Activated naive CD4-positive, alpha-beta T cell treated with anti-CD3 and anti-CD28 coated beads, Interleukin-2, amount 10 ng/mL, durations not matched to agents 7 days and 5 days (primary cell): Measurements from ENCODE around the gene PHF19.

Experiments used
- CTCF ChIA-PET: fragments of 350-600 bp; sonication (Branson Sonifier 250); formaldehyde crosslinking; loops from one replicate; lab custom pipeline; 2021; ENCODE audit warnings: antibody characterized with exemption; lab: Charles Lee
- DNase-seq: peaks from one replicate; pipeline ENCODE4 v3.0.0-alpha.2; 2020
- H3K27ac Mint-ChIP-seq: one replicate; pipeline ENCODE4 v1.8.0; 2021; ENCODE audit warnings: mild to moderate bottlenecking, moderate library complexity, mixed read lengths
- H3K27me3 Mint-ChIP-seq: one replicate; pipeline ENCODE4 v1.8.0; 2021; ENCODE audit warnings: mild to moderate bottlenecking, mixed read lengths
- H3K36me3 Mint-ChIP-seq: one replicate; pipeline ENCODE4 v1.8.0; 2021; ENCODE audit warnings: mixed read lengths
- H3K4me1 Mint-ChIP-seq: one replicate; pipeline ENCODE4 v1.8.0; 2021; ENCODE audit warnings: mixed read lengths
- H3K4me3 Mint-ChIP-seq: one replicate; pipeline ENCODE4 v1.8.0; 2021; ENCODE audit warnings: mild to moderate bottlenecking, moderate library complexity, mixed read lengths
- H3K9me3 Mint-ChIP-seq: one replicate; pipeline ENCODE4 v1.8.0; 2021; ENCODE audit warnings: mixed read lengths

The PHF19 gene

DNA sequence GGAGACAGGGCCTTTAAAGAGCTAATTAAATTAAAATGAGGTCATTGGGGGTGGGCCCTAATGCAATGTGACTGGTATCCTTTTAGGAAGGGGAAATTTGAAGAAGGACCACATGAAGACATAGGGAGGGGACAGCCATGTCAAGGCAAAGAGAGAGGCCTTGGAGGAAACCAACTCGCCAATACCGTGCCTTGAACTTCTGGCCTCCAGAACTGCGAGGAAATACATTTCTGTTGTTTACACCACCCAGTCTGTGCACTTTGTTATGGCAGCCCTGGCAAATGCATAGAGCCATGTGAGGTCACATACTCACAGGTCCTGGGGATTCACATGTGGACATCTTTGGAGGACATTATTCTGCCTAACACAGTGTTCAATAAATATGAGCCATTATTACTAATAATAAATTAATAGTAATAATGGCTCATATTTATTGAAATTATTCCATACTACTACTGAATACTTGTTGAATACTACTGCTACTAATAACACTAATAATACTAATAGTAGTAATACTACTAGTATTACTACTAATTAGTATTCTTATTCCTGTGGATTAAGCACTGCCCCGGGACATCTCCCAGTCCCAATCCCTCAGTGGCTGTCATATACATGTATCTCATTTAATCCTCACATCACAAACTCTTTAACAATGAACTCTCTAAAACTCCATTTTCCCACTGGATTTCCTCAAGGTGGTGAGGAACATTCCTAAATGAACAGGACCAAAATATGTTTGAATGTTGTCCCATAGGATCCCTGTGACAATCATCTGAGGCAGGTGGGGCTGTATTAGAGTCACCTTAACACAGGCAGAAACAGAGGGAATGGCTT is 41.2 kb upstream of the PHF19 start:
- no peak overlapping the region for H3K4me3 Mint-ChIP-seq
- no peak for DNase-seq
- peaks cover 7% of the 10 kb centered on the region for H3K9me3 Mint-ChIP-seq
- H3K27me3 Mint-ChIP-seq, result no peaks in the 10 kb centered on the region
- peaks cover 88% of the 10 kb centered on the region for H3K36me3 Mint-ChIP-seq
- peak overlapping the region; percentile 80 for H3K27ac Mint-ChIP-seq
- CTCF ChIA-PET, result interaction anchor here (1.6 kb wide), 2 partner anchors 13 to 26 kb away, joined by 4 to 5 read pairs; no protein-coding TSS in a partner anchor
- peaks cover 85% of the 10 kb centered on the region for H3K4me1 Mint-ChIP-seq

GRCh38 chr9:120916991-120917880 is 40.2 kb upstream of the PHF19 start:
- peaks cover 88% of the 10 kb centered on the region for H3K36me3 Mint-ChIP-seq
- CTCF ChIA-PET, result interaction anchor here (1.2 to 2.2 kb wide), 6 partner anchors 9 to 48 kb away, joined by 3 to 18 read pairs (median 5); partner anchors contain the start of gene TRAF1
- peak overlapping the region; percentile 91 for H3K27ac Mint-ChIP-seq
- H3K9me3 Mint-ChIP-seq, result peaks cover 7% of the 10 kb centered on the region
- H3K27me3 Mint-ChIP-seq, result no peaks in the 10 kb centered on the region
- no peak for DNase-seq
- H3K4me3 Mint-ChIP-seq, result peak overlapping the region; percentile 40
- peaks cover 83% of the 10 kb centered on the region for H3K4me1 Mint-ChIP-seq

DNA sequence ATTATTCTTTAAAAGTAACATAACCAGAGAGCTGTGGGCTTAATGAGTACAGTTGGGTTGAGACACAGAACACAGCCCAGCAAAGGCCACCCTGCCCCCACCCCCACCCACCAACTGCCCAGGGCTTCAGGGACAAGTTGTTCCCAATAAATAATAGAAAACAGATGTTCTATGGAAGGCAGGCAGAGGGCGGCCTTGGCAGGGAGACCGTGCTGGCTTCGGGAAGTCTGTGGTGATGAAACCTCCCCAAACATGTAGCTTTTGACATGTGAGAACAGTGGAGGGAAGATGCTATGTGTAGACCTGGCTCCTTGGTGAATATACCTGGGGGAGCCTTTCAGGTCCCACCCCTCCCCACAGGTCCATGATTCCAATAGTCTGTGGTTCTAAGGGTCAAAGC is 39.6 kb upstream of the PHF19 start:
- Mint-ChIP-seq H3K9me3 (peaks cover 7% of the 10 kb centered on the region), H3K4me1 (peaks cover 83% of the 10 kb centered on the region), H3K36me3 (peaks cover 87% of the 10 kb centered on the region), H3K4me3 (peak overlapping the region; percentile 40), H3K27me3 (no peaks in the 10 kb centered on the region), H3K27ac (peak overlapping the region; percentile 91)
- CTCF ChIA-PET, result interaction anchor here (1.2 to 2.2 kb wide), 6 partner anchors 9 to 48 kb away, joined by 3 to 18 read pairs (median 5); partner anchors contain the start of gene TRAF1
- no peak for DNase-seq

DNA sequence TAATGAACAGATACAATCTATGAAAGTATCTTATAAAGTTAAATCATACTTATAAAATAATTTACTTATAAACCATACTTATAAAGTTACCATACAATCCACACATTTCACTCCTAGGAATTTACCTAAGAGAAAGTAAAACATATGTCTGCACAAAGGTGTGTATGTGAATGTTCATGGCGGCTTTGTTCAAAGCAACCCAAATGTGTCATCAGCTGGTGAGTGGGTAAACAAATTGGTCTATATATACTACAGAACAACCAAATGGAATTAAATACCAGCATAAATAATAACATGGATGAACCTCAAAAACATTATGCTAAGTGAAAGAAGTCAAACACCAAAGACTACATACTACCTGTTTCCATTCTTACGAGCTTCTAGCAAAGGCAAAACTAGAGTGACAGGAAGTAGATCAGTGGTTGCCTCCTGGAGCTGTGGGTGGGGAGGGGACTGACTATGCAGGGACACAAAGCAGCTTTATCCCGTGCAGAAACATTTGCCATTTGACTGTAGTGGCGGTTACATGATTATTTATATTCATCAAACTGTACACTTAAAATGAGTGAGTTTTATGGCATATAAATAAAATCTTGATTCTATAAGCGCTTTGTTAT is 39.0 kb upstream of the PHF19 start:
- H3K36me3 Mint-ChIP-seq, result peaks cover 87% of the 10 kb centered on the region
- peak; percentile 75 for DNase-seq
- H3K4me3 Mint-ChIP-seq, result peak overlapping the region; percentile 46
- H3K4me1 Mint-ChIP-seq, result peaks cover 83% of the 10 kb centered on the region
- peak overlapping the region; percentile 91 for H3K27ac Mint-ChIP-seq
- H3K9me3 Mint-ChIP-seq, result peaks cover 7% of the 10 kb centered on the region
- CTCF ChIA-PET, result interaction anchor here (0.8 to 2.2 kb wide), 7 partner anchors 10 to 47 kb away, joined by 3 to 18 read pairs (median 5); partner anchors contain the start of gene TRAF1
- no peaks in the 10 kb centered on the region for H3K27me3 Mint-ChIP-seq

GRCh38 chr9:120914953-120915352 is 38.0 kb upstream of the PHF19 start:
- Mint-ChIP-seq H3K27ac (no peak overlapping the region), H3K4me1 (peaks cover 83% of the 10 kb centered on the region), H3K4me3 (no peak overlapping the region)

DNA sequence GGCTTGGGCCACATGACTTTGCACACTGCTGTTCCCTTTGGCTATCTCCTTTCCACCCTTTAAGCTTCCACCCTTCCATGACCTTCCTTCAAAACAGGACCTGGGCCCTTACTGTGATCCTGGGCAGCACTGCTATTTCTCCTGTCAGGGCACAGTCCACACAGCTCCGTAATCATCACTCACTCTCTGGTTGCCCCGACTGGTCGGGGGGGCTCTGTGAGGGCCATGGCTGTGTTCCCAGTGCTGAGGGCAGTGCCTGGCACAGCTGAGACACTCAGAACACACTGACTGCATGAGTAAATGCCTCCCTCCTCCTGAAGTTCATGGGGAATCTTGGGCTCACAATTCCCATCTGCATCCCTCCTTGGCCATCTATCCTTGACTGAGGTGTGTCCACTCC is 37.4 kb upstream of the PHF19 start:
- H3K27ac Mint-ChIP-seq, result no peak overlapping the region
- DNase-seq, result no peak
- no peaks in the 10 kb centered on the region for H3K27me3 Mint-ChIP-seq
- H3K36me3 Mint-ChIP-seq, result peaks cover 88% of the 10 kb centered on the region
- H3K4me3 Mint-ChIP-seq, result no peak overlapping the region
- H3K9me3 Mint-ChIP-seq, result peaks cover 7% of the 10 kb centered on the region
- CTCF ChIA-PET, result no interaction called here
- peaks cover 83% of the 10 kb centered on the region for H3K4me1 Mint-ChIP-seq

More at GRCh38 chr9:120914953-120915352, 38.0 kb upstream of the PHF19 start:
- peaks cover 7% of the 10 kb centered on the region for H3K9me3 Mint-ChIP-seq
- no peaks in the 10 kb centered on the region for H3K27me3 Mint-ChIP-seq
- H3K36me3 Mint-ChIP-seq, result peaks cover 88% of the 10 kb centered on the region
- DNase-seq, result no peak
- CTCF ChIA-PET, result interaction anchor here (2.2 kb wide), 1 partner anchor 11 kb away, joined by 18 read pairs; the partner anchor contains the start of gene TRAF1

- CTCF ChIA-PET, result no interaction called here
- no peak overlapping the region for H3K4me3 Mint-ChIP-seq
- peak; percentile 63 for DNase-seq
- peak overlapping the region; percentile 64 for H3K27ac Mint-ChIP-seq
- H3K27me3 Mint-ChIP-seq, result no peaks in the 10 kb centered on the region
- peaks cover 7% of the 10 kb centered on the region for H3K9me3 Mint-ChIP-seq
- H3K4me1 Mint-ChIP-seq, result peaks cover 86% of the 10 kb centered on the region
- peaks cover 88% of the 10 kb centered on the region for H3K36me3 Mint-ChIP-seq
Measured at GRCh38 chr9:120913647-120914264, 36.8 kb upstream of the PHF19 start.

DNA sequence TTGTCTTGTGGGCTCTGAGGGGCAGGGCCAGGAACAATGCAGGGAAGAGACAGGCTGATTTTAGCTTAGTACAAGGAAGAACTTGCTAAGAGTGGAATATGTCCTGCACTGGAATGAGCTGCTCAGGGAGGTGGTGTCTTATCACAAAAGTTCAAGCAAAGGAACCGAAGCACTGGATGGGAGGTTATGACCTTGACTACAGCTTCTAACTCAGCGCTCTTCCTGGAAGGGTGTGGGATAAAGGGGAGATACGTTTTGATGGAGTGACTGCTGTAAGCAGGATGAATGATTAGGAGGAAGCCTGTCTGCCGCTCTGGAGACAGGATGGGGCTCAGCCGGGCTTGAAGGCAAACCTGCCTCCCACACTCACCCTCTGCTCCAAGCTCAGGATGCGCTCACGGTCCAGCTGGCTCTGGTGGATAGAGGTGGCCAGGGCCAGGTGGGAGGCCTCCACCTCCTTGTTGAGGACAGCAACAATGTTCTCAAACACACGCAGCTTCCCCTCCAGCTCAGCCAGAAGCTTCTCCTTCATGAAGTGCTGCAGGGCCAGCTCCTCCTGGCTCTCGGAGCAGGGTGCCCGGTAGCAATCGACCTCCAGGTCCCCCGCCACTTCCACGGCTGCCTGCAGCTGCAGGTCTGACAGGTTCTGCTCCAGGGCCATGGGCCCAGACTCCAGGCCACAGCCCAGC is 36.1 kb upstream of the PHF19 start:
- peaks cover 82% of the 10 kb centered on the region for H3K4me1 Mint-ChIP-seq
- H3K9me3 Mint-ChIP-seq, result peaks cover 7% of the 10 kb centered on the region
- CTCF ChIA-PET, result no interaction called here
- no peaks in the 10 kb centered on the region for H3K27me3 Mint-ChIP-seq
- peaks cover 86% of the 10 kb centered on the region for H3K36me3 Mint-ChIP-seq
- H3K4me3 Mint-ChIP-seq, result no peak overlapping the region
- peak overlapping the region; percentile 84 for H3K27ac Mint-ChIP-seq
- DNase-seq, result no peak

DNA sequence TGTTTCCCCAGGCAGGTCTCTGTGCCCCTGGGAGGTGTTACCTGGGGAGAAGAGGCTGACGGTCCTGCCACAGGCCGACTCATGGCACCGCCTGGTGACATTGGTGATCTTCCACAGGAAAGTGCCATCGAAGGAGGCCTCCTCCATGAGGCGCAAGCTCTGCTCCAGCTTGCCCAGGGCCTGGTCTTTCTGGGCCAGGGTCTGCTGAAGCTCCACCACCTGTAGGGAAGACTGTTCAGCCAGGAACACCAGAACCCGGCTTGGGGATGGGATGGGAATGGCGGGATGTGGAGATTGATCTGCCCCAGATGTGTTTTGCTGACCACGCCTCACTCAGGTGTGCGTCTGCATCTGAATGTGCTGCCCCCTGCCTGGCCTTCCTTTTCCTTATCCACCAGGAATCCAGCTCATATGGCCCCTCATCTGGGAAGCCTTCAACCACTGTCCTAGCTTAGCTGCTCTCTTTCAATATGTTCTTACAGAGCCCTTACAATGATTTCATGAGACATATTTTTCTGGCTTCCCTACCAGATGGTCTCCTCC is 34.4 kb upstream of the PHF19 start:
- CTCF ChIA-PET, result interaction anchor here (0.8 to 1.0 kb wide), 2 partner anchors 9 to 155 kb away, joined by 3 to 4 read pairs; no protein-coding TSS in a partner anchor
- peak overlapping the region; percentile 79 for H3K27ac Mint-ChIP-seq
- H3K27me3 Mint-ChIP-seq, result no peaks in the 10 kb centered on the region

GRCh38 chr9:120910643-120911042 is 33.7 kb upstream of the PHF19 start:
- peaks cover 89% of the 10 kb centered on the region for H3K36me3 Mint-ChIP-seq
- peaks cover 83% of the 10 kb centered on the region for H3K4me1 Mint-ChIP-seq

More for the DNA sequence above, 34.4 kb upstream of the PHF19 start:
- no peak for DNase-seq
- Mint-ChIP-seq H3K9me3 (no peaks in the 10 kb centered on the region), H3K4me1 (peaks cover 81% of the 10 kb centered on the region), H3K36me3 (peaks cover 87% of the 10 kb centered on the region), H3K4me3 (no peak overlapping the region)

DNA sequence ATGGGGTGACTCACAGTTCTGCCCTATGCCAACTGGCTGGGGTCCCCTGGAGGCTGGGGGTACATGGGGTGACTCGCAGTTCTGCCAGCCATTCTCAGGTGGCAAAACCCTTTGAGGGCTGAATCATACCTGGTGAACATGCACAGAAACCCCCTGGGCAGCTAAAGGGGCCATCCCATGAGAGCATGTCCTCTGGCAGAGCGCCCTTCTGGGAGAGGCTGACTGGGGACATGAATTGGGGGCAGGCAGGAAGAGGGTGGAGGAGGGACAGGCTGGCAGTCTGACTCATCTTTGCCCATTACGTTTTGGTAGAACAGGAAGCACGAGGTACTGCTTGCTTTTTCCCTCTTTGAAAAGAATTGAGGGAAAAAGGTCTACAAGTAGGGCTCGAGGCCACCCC is 32.9 kb upstream of the PHF19 start:
- peak overlapping the region; percentile 79 for H3K27ac Mint-ChIP-seq
- peaks cover 83% of the 10 kb centered on the region for H3K4me1 Mint-ChIP-seq
- CTCF ChIA-PET, result interaction anchor here (1.0 kb wide), 1 partner anchor 13 kb away, joined by 3 read pairs; no protein-coding TSS in a partner anchor
- H3K9me3 Mint-ChIP-seq, result no peaks in the 10 kb centered on the region
- no peaks in the 10 kb centered on the region for H3K27me3 Mint-ChIP-seq
- peaks cover 93% of the 10 kb centered on the region for H3K36me3 Mint-ChIP-seq
- peak; percentile 50 for DNase-seq
- H3K4me3 Mint-ChIP-seq, result no peak overlapping the region

More at GRCh38 chr9:120910643-120911042, 33.7 kb upstream of the PHF19 start:
- DNase-seq, result no peak
- H3K4me3 Mint-ChIP-seq, result no peak overlapping the region
- no peaks in the 10 kb centered on the region for H3K9me3 Mint-ChIP-seq
- peak overlapping the region; percentile 79 for H3K27ac Mint-ChIP-seq
- no peaks in the 10 kb centered on the region for H3K27me3 Mint-ChIP-seq
- CTCF ChIA-PET, result interaction anchor here (1.0 kb wide), 1 partner anchor 13 kb away, joined by 3 read pairs; no protein-coding TSS in a partner anchor

- Mint-ChIP-seq H3K4me3 (no peak overlapping the region), H3K36me3 (peaks cover 91% of the 10 kb centered on the region), H3K9me3 (no peaks in the 10 kb centered on the region), H3K27ac (peak overlapping the region; percentile 97), H3K27me3 (no peaks in the 10 kb centered on the region), H3K4me1 (peaks cover 89% of the 10 kb centered on the region)
- CTCF ChIA-PET, result interaction anchor here (0.8 to 1.7 kb wide), 3 partner anchors 12 to 31 kb away, joined by 3 to 6 read pairs (median 5); no protein-coding TSS in a partner anchor
- DNase-seq, result no peak
Measured at GRCh38 chr9:120905315-120906164, 28.6 kb upstream of the PHF19 start.
